Right lobe of liver (tissue), 4 donors: ENCODE measurements around the gene VGLL4.

Source experiments
- POLR2A ChIP-seq: fragments of 450-650 bp; IDR thresholded peaks from one replicate; pipeline ENCODE4 v1.6.1; 2017; ENCODE audit warnings: antibody characterized with exemption, mild to moderate bottlenecking
- TF ChIP-seq, protein P1 (sequence below), 4 donors: fragments of 200-600 bp in 3 of 4; fragments of 450-650 bp in 1 of 4; IDR thresholded peaks; one replicate each; pipeline versions ENCODE4 v1.5.1 to v1.8.0; 2016 to 2022; ENCODE audit warnings: antibody characterized with exemption in 4 of 4, mild to moderate bottlenecking in 2 of 4
- donor health status: DM: no; HTN: no; CAD: no.
- donor health status: DM: no; HTN: no; CAD: no.
- donor health status: DM: no; HTN: yes; CAD: no.

DNA sequence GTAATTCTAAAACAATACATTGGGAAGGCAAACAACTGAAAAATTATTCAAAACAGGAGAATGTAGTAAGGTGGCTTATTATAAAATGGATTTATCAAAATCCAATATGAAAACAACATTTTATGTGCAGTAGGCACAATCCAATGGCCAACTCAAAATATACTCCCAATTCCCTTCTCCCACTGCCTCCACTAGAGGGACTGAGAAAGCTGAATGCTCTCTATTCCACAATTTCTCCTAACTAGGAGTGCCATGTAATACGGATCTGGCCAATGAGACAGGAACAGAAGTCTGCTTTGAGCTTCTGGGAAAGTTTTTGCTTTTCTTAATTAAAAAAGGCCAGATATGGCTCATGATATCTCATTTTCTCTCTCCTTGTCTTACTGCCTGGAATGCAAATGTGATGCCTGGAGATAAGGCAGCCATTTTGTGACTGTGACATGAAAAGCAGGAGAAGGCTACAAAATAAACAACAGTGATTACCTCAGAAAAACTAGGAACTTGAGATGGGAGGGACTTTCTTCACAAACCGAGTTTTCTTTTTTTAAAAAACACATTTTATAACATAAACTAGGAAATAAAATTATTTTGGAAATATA lies 18.8 kb upstream of the VGLL4 start:
- TF ChIP-seq, protein P1, sequence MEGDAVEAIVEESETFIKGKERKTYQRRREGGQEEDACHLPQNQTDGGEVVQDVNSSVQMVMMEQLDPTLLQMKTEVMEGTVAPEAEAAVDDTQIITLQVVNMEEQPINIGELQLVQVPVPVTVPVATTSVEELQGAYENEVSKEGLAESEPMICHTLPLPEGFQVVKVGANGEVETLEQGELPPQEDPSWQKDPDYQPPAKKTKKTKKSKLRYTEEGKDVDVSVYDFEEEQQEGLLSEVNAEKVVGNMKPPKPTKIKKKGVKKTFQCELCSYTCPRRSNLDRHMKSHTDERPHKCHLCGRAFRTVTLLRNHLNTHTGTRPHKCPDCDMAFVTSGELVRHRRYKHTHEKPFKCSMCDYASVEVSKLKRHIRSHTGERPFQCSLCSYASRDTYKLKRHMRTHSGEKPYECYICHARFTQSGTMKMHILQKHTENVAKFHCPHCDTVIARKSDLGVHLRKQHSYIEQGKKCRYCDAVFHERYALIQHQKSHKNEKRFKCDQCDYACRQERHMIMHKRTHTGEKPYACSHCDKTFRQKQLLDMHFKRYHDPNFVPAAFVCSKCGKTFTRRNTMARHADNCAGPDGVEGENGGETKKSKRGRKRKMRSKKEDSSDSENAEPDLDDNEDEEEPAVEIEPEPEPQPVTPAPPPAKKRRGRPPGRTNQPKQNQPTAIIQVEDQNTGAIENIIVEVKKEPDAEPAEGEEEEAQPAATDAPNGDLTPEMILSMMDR (IDR thresholded peaks at IDR 0.05) = peak; percentile 16 to 36 (median 22)
- TF ChIP-seq POLR2A = no peak
